Endodermal cell (in vitro differentiated cells): Measurements from ENCODE around the gene OR7A17. TPM values are rescaled to one million over a fixed set of nuclear protein-coding genes. Genes with fewer than 3 reads are reported as not detected.

Experiments used
- DNase-seq: peaks from one replicate; pipeline ENCODE4 v3.0.0-alpha.2; 2017
- H3K27ac ChIP-seq: 2 replicates; pipeline ENCODE4 v1.5.1; 2013; ENCODE audit warnings: mild to moderate bottlenecking, low read depth, low read length, moderate library complexity
- H3K27me3 ChIP-seq: 2 replicates; pipeline ENCODE4 v1.6.1; 2013; ENCODE audit warnings: mild to moderate bottlenecking, low read length, moderate library complexity; ENCODE audit not compliant: insufficient read depth, control insufficient read depth, poor library complexity, severe bottlenecking
- H3K36me3 ChIP-seq: 2 replicates; pipeline ENCODE4 v1.7.0; 2013; ENCODE audit warnings: mild to moderate bottlenecking, low read length, moderate library complexity; ENCODE audit not compliant: control insufficient read depth, insufficient read depth
- H3K4me1 ChIP-seq: one replicate; pipeline ENCODE4 v1.7.0; 2013; ENCODE audit warnings: low read length; ENCODE audit not compliant: control insufficient read depth, insufficient read depth
- H3K4me3 ChIP-seq: 2 replicates; pipeline ENCODE4 v1.5.1; 2013; ENCODE audit warnings: mild to moderate bottlenecking, low read length, moderate library complexity
- H3K9ac ChIP-seq: 2 replicates; pipeline ENCODE4 v1.6.1; 2013; ENCODE audit warnings: mild to moderate bottlenecking, low read length, moderate library complexity; ENCODE audit not compliant: poor library complexity, severe bottlenecking; ENCODE audit errors: extremely low read depth
- H3K9me3 ChIP-seq: 2 replicates; pipeline ENCODE4 v1.6.1; 2013; ENCODE audit warnings: mild to moderate bottlenecking, low read length, moderate library complexity; ENCODE audit not compliant: control insufficient read depth
- H3K27ac Mint-ChIP-seq: 2 replicates; pipeline ENCODE4 v1.8.0; 2020; ENCODE audit warnings: mixed read lengths
- H3K27me3 Mint-ChIP-seq: 2 replicates; pipeline ENCODE4 v1.8.0; 2021; ENCODE audit warnings: mild to moderate bottlenecking, mixed read lengths; ENCODE audit not compliant: insufficient read depth
- H3K36me3 Mint-ChIP-seq: 2 replicates; pipeline ENCODE4 v1.8.0; 2020; ENCODE audit warnings: low read depth, mixed read lengths
- H3K4me1 Mint-ChIP-seq: 2 replicates; pipeline ENCODE4 v1.8.0; 2020; ENCODE audit warnings: mixed read lengths
- H3K4me3 Mint-ChIP-seq: 2 replicates; pipeline ENCODE4 v1.8.0; 2020; ENCODE audit warnings: mild to moderate bottlenecking, moderate library complexity, mixed read lengths
- H3K9me3 Mint-ChIP-seq: 2 replicates; pipeline ENCODE4 v1.8.0; 2020; ENCODE audit warnings: mild to moderate bottlenecking, mixed read lengths
- CTCF ChIP-seq: fragments of 200-600 bp; sonication (generic); conservative IDR thresholded peaks from 2 replicates; pipeline ENCODE4 v1.5.0; 2021; ENCODE audit warnings: antibody characterized with exemption, mild to moderate bottlenecking
- WGBS, 2 experiments: methylation state at CpG; one replicate each; pipeline versions ENCODE4 v1.1.5 to v1.1.7; 2013; ENCODE audit warnings: missing lambda C conversion rate in 2 of 2, mixed read lengths in 1 of 2; ENCODE audit not compliant: insufficient coverage in 1 of 2, insufficient read length in 1 of 2; 5-methylcytosine and 5-hydroxymethylcytosine counted together
- total RNA-seq, 2 donors: library from RNA; stranded (reverse); fragmentation: NEBNext Ultra II Directional in 1 of 2; extraction: Animal tissue kit (Norgen Biotek cat#: 25700) in 1 of 2; gene quantifications; 2 replicates in 1 of 2; 3 replicates in 1 of 2; pipeline ENCODE4 v1.2.1, GENCODE V29; 2021

OR7A17 gene
- total RNA-seq, 2 donors from 2014 or later, result not detected

GRCh38 chr19:14915116-14915515, 29.2 kb upstream of the OR7A17 start:
- H3K36me3 Mint-ChIP-seq, result no peaks in the 10 kb centered on the region
- no peaks in the 10 kb centered on the region for H3K4me1 Mint-ChIP-seq
- H3K36me3 ChIP-seq, result no peaks in the 10 kb centered on the region
- H3K9ac ChIP-seq, result no peak overlapping the region
- H3K27me3 Mint-ChIP-seq, result no peaks in the 10 kb centered on the region
- no peaks in the 10 kb centered on the region for H3K27me3 ChIP-seq
- no peak overlapping the region for H3K27ac ChIP-seq
- no peak overlapping the region for H3K4me3 ChIP-seq
- H3K9me3 ChIP-seq, result peaks cover 59% of the 10 kb centered on the region
- DNase-seq, result no peak
- TF ChIP-seq CTCF, result no peak
- H3K4me3 Mint-ChIP-seq, result no peak overlapping the region
- 73 to 87% methylated on average over 3 to 5 of the region's 6 CpGs for WGBS, 2 experiments
- H3K9me3 Mint-ChIP-seq, result peaks cover 90% of the 10 kb centered on the region
- H3K27ac Mint-ChIP-seq, result no peak overlapping the region
- H3K4me1 ChIP-seq, result no peaks in the 10 kb centered on the region

DNA sequence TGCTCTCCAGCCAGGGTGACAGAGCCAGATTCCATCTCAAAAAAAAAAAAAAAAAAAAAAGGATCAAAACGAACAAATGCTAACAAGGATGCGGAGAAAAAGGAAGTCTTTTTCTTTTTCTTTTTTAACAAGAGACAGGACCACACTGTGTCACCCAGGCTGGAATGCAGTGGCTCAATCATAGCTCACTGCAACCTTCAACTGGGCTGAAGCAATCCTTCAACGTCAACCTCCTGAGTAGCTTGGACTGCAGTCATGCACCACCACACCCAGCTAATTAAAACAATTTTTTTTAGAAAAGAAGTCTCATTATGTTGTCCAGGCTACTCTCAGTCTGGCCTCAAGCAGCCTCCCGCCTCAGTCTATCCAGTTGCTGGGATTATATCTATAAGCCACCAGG, 20.8 kb upstream of the OR7A17 start:
- Histone ChIP-seq H3K4me3 (no peak overlapping the region), H3K9ac (no peak overlapping the region), H3K4me1 (no peaks in the 10 kb centered on the region), H3K27me3 (no peaks in the 10 kb centered on the region), H3K9me3 (peaks cover 67% of the 10 kb centered on the region), H3K27ac (no peak overlapping the region), H3K36me3 (no peaks in the 10 kb centered on the region)
- H3K4me1 Mint-ChIP-seq, result no peaks in the 10 kb centered on the region
- H3K4me3 Mint-ChIP-seq, result no peak overlapping the region
- H3K27me3 Mint-ChIP-seq, result no peaks in the 10 kb centered on the region
- 77 to 80% methylated on average over 1 to 4 of the region's 4 CpGs for WGBS, 2 experiments
- no peak overlapping the region for H3K27ac Mint-ChIP-seq
- H3K36me3 Mint-ChIP-seq, result no peaks in the 10 kb centered on the region
- H3K9me3 Mint-ChIP-seq, result peaks cover 90% of the 10 kb centered on the region
- no peak for TF ChIP-seq CTCF
- DNase-seq, result no peak

- DNase-seq, result no peak
- H3K27me3 Mint-ChIP-seq, result no peaks in the 10 kb centered on the region
- H3K36me3 ChIP-seq, result no peaks in the 10 kb centered on the region
- no peak overlapping the region for H3K27ac Mint-ChIP-seq
- H3K9me3 Mint-ChIP-seq, result peaks cover 90% of the 10 kb centered on the region
- no peaks in the 10 kb centered on the region for H3K4me1 ChIP-seq
- H3K36me3 Mint-ChIP-seq, result no peaks in the 10 kb centered on the region
- WGBS, 2 experiments, result 0 to 6% methylated on average over 1 to 2 of the region's 2 CpGs
- no peak overlapping the region for H3K4me3 Mint-ChIP-seq
- no peak overlapping the region for H3K4me3 ChIP-seq
- no peak overlapping the region for H3K27ac ChIP-seq
- no peak overlapping the region for H3K9ac ChIP-seq
- TF ChIP-seq CTCF, result no peak
- H3K4me1 Mint-ChIP-seq, result no peaks in the 10 kb centered on the region
- peaks cover 65% of the 10 kb centered on the region for H3K9me3 ChIP-seq
- H3K27me3 ChIP-seq, result no peaks in the 10 kb centered on the region
Observed at GRCh38 chr19:14901675-14902260, 15.8 kb upstream of the OR7A17 start.
